ENCODE data around the gene MCCD1.

Gene MCCD1

DNA sequence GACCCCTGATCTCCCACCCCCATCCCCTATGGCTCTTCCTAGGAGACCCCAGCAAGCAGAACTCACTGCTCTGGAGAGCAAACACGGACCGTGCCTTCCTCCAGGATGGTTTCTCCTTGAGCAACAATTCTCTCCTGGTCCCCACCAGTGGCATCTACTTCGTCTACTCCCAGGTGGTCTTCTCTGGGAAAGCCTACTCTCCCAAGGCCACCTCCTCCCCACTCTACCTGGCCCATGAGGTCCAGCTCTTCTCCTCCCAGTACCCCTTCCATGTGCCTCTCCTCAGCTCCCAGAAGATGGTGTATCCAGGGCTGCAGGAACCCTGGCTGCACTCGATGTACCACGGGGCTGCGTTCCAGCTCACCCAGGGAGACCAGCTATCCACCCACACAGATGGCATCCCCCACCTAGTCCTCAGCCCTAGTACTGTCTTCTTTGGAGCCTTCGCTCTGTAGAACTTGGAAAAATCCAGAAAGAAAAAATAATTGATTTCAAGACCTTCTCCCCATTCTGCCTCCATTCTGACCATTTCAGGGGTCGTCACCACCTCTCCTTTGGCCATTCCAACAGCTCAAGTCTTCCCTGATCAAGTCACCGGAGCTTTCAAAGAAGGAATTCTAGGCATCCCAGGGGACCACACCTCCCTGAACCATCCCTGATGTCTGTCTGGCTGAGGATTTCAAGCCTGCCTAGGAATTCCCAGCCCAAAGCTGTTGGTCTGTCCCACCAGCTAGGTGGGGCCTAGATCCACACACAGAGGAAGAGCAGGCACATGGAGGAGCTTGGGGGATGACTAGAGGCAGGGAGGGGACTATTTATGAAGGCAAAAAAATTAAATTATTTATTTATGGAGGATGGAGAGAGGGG, 44.7 kb downstream of the MCCD1 start:
- no peak for DNase-seq

DNA sequence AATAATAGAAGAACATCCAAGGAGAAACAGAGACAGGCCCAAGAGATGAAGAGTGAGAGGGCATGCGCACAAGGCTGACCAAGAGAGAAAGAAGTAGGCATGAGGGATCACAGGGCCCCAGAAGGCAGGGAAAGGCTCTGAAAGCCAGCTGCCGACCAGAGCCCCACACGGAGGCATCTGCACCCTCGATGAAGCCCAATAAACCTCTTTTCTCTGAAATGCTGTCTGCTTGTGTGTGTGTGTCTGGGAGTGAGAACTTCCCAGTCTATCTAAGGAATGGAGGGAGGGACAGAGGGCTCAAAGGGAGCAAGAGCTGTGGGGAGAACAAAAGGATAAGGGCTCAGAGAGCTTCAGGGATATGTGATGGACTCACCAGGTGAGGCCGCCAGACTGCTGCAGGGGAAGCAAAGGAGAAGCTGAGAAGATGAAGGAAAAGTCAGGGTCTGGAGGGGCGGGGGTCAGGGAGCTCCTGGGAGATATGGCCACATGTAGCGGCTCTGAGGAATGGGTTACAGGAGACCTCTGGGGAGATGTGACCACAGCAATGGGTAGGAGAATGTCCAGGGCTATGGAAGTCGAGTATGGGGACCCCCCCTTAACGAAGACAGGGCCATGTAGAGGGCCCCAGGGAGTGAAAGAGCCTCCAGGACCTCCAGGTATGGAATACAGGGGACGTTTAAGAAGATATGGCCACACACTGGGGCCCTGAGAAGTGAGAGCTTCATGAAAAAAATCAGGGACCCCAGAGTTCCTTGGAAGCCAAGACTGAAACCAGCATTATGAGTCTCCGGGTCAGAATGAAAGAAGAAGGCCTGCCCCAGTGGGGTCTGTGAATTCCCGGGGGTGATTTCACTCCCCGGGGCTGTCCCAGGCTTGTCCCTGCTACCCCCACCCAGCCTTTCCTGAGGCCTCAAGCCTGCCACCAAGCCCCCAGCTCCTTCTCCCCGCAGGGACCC, 45.6 kb downstream of the MCCD1 start:
- DNase-seq, result no peak

DNA sequence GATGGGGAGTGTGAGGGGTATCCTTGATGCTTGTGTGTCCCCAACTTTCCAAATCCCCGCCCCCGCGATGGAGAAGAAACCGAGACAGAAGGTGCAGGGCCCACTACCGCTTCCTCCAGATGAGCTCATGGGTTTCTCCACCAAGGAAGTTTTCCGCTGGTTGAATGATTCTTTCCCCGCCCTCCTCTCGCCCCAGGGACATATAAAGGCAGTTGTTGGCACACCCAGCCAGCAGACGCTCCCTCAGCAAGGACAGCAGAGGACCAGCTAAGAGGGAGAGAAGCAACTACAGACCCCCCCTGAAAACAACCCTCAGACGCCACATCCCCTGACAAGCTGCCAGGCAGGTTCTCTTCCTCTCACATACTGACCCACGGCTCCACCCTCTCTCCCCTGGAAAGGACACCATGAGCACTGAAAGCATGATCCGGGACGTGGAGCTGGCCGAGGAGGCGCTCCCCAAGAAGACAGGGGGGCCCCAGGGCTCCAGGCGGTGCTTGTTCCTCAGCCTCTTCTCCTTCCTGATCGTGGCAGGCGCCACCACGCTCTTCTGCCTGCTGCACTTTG, 46.7 kb downstream of the MCCD1 start, which contains the start of gene TNF:
TNF (plus strand) TSS at position 231 of the 567 bp plus-strand sequence; CDS start at position 408, 177 bp downstream.
- DNase-seq, result no peak

DNA sequence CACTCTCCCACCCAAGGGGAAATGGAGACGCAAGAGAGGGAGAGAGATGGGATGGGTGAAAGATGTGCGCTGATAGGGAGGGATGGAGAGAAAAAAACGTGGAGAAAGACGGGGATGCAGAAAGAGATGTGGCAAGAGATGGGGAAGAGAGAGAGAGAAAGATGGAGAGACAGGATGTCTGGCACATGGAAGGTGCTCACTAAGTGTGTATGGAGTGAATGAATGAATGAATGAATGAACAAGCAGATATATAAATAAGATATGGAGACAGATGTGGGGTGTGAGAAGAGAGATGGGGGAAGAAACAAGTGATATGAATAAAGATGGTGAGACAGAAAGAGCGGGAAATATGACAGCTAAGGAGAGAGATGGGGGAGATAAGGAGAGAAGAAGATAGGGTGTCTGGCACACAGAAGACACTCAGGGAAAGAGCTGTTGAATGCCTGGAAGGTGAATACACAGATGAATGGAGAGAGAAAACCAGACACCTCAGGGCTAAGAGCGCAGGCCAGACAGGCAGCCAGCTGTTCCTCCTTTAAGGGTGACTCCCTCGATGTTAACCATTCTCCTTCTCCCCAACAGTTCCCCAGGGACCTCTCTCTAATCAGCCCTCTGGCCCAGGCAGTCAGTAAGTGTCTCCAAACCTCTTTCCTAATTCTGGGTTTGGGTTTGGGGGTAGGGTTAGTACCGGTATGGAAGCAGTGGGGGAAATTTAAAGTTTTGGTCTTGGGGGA, 47.4 kb downstream of the MCCD1 start:
- no peak for DNase-seq

DNA sequence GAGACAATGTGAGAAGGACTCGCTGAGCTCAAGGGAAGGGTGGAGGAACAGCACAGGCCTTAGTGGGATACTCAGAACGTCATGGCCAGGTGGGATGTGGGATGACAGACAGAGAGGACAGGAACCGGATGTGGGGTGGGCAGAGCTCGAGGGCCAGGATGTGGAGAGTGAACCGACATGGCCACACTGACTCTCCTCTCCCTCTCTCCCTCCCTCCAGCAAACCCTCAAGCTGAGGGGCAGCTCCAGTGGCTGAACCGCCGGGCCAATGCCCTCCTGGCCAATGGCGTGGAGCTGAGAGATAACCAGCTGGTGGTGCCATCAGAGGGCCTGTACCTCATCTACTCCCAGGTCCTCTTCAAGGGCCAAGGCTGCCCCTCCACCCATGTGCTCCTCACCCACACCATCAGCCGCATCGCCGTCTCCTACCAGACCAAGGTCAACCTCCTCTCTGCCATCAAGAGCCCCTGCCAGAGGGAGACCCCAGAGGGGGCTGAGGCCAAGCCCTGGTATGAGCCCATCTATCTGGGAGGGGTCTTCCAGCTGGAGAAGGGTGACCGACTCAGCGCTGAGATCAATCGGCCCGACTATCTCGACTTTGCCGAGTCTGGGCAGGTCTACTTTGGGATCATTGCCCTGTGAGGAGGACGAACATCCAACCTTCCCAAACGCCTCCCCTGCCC, 48.3 kb downstream of the MCCD1 start:
- no peak for DNase-seq

DNA sequence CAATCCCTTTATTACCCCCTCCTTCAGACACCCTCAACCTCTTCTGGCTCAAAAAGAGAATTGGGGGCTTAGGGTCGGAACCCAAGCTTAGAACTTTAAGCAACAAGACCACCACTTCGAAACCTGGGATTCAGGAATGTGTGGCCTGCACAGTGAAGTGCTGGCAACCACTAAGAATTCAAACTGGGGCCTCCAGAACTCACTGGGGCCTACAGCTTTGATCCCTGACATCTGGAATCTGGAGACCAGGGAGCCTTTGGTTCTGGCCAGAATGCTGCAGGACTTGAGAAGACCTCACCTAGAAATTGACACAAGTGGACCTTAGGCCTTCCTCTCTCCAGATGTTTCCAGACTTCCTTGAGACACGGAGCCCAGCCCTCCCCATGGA, 48.8 kb downstream of the MCCD1 start:
- no peak for DNase-seq

DNA sequence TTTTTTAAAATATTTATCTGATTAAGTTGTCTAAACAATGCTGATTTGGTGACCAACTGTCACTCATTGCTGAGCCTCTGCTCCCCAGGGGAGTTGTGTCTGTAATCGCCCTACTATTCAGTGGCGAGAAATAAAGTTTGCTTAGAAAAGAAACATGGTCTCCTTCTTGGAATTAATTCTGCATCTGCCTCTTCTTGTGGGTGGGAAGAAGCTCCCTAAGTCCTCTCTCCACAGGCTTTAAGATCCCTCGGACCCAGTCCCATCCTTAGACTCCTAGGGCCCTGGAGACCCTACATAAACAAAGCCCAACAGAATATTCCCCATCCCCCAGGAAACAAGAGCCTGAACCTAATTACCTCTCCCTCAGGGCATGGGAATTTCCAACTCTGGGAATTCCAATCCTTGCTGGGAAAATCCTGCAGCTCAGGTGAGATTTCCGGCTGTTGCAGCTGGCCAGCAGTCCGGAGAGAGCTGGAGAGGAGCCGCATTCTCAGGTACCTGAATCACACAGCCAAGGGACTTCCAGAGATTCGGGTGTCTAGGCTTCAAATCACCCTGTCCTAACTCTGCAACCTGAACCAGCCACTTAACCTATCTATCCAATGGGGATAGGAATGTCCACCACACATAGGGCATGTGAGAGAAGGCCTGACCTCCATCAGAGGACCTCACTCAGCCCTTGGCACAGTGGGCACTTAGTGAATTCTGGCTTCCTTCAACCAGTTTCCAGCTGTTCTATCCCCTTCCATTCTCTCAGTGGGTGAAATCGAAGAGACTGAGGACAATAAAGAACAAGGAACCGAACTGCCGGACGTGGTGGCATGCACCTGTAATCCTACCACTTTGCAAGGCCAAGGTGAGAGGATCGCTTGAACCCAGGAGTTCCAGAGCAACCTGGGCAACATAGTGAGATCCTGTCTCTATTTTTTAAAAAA, 49.7 kb downstream of the MCCD1 start:
- peak; percentile 71 for DNase-seq

DNA sequence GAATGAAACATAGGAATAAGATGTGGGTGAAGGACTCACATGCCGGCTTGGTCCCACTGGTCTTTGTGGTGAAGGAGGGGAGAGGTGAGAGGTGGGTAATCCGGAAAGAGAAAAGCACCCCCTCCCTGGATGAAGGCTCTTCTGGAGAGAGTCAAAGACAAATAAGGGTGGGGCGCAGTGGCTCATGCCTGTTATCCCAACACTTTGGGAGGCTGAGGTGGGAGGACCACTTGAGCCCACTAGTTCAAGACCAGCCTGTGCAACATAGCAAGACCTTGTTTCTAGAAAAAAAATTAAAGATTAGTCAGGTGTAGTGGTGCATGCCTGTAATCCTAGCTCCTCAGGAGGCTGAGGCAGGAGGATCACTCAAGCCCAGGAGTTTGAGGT, 50.4 kb downstream of the MCCD1 start:
- no peak for DNase-seq
